Thoracic aorta (tissue), 2 donors: ENCODE results near the gene CFAP97. TPM values are rescaled to one million over a fixed set of nuclear protein-coding genes. Genes with fewer than 3 reads are reported as not detected.

Source experiments
- ATAC-seq: fragments of 150-250 bp; one replicate; pipeline ENCODE4 v1.8.0; 2017; ENCODE audit warnings: low read depth; ENCODE audit not compliant: insufficient number of reproducible peaks, low FRiP score
- DNase-seq: peaks from one replicate; pipeline ENCODE4 v3.0.0-alpha.2; 2020; ENCODE audit warnings: low spot score
- H3K27ac ChIP-seq, 2 donors: fragments of 200-600 bp; sonication (generic); 1 replicate in 1 of 2; 2 replicates in 1 of 2; pipeline ENCODE4 v1.5.1; 2016; ENCODE audit warnings: mild to moderate bottlenecking in 2 of 2, moderate library complexity in 2 of 2
- H3K27me3 ChIP-seq: fragments of 200-600 bp; sonication (generic); replicated peaks from 2 replicates; pipeline ENCODE4 v1.6.0; 2016; ENCODE audit warnings: mild to moderate bottlenecking; ENCODE audit not compliant: insufficient read depth
- H3K36me3 ChIP-seq: fragments of 200-600 bp; sonication (generic); one replicate; pipeline ENCODE4 v1.5.1; 2016
- H3K4me1 ChIP-seq, 2 donors: fragments of 200-600 bp; sonication (generic); 1 replicate in 1 of 2; 2 replicates in 1 of 2; pipeline versions ENCODE4 v1.5.1 to v1.6.0; 2016; ENCODE audit warnings: low read depth in 2 of 2, mild to moderate bottlenecking in 1 of 2; ENCODE audit not compliant: control insufficient read depth in 1 of 2
- H3K4me3 ChIP-seq: fragments of 200-600 bp; sonication (generic); 2 replicates; pipeline ENCODE4 v1.5.1; 2016; ENCODE audit warnings: mild to moderate bottlenecking
- H3K9me3 ChIP-seq: fragments of 200-600 bp; sonication (generic); 2 replicates; pipeline ENCODE4 v1.5.1; 2016
- total RNA-seq, 2 donors: library from RNA; depleted of rRNA; stranded (reverse); fragments of >200 nt; gene quantifications; one replicate each; pipeline versions ENCODE4 v1.1.0 to v1.2.3, GENCODE V29; 2016
- TF ChIP-seq, protein P1 (sequence below): fragments of 200-600 bp; sonication (generic); IDR thresholded peaks from one replicate; pipeline ENCODE4 v1.5.1; 2019; ENCODE audit warnings: antibody characterized with exemption

Gene CFAP97
- total RNA-seq, 2 donors from 2014 or later, result 40.8 to 62.2 TPM

DNA sequence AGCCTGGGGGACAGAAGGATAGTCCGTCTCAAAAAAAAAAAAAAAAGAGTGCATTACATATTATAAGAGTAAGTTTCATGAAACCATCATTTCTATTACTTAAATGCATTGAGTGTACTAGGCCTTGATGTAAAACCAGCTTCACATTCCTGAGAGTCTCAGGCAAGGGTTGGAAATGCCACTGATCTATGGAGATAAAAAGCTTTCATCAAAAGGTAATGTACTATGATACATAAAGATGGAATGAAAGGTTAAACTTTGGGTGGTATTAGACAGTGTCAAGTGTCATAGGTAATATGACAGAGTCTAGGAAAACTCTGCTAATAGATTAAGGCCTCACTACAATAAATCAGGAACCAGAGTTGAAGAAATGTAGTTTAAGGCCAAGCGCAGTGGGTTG, 7.4 kb downstream of the CFAP97 start:
- Histone ChIP-seq H3K9me3 (no peaks in the 10 kb centered on the region), H3K27me3 (no peaks in the 10 kb centered on the region), H3K36me3 (no peaks in the 10 kb centered on the region), H3K4me1 (peaks cover 8 to 19% of the 10 kb centered on the region in 2 donors), H3K27ac (no peak overlapping the region), H3K4me3 (no peak overlapping the region)
- DNase-seq, result no peak
- ATAC-seq, result no peak
- TF ChIP-seq, protein P1, sequence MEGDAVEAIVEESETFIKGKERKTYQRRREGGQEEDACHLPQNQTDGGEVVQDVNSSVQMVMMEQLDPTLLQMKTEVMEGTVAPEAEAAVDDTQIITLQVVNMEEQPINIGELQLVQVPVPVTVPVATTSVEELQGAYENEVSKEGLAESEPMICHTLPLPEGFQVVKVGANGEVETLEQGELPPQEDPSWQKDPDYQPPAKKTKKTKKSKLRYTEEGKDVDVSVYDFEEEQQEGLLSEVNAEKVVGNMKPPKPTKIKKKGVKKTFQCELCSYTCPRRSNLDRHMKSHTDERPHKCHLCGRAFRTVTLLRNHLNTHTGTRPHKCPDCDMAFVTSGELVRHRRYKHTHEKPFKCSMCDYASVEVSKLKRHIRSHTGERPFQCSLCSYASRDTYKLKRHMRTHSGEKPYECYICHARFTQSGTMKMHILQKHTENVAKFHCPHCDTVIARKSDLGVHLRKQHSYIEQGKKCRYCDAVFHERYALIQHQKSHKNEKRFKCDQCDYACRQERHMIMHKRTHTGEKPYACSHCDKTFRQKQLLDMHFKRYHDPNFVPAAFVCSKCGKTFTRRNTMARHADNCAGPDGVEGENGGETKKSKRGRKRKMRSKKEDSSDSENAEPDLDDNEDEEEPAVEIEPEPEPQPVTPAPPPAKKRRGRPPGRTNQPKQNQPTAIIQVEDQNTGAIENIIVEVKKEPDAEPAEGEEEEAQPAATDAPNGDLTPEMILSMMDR, result no peak

DNA sequence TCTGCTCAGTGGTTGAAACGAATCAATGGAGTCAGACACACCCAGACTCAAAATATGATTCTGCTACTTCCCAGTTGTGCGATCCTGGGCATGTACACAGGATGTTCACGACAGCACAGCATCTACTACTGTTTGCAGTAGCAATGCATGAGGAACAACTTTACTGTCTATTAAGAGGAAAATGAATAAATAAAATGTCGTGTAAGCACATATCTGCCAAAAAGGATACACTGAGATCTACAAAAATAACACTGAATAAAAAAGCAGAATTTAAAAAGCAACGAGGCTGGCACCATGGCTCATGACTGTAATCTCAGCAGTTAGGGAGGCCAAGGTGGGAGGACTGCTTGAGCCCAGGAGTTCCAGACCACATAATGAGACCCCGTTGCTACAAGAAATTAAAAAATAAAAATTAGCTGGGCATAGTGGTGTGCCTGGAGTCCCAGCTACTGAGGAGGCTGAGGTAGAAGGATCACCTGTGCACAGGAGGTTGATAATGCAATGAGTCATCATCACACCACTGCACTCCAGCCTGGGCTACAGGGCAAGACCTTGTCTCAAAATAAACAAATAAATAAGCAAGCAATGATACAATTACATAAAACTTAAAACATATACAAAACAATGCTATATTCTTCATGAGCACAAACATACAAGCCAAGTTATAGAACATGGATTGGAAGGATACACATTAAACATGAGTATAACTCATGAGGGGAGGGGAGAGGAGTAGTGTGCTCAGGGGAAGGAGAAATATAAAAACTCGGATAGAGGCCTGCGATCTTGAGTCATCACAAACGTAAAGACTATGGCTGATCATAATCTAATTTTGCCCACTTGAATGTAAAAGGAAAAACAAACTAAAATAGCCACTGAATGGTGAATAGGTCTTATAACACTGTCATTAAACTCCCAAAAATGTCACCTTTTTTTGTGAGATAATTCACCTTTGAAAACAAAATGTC, 8.6 kb downstream of the CFAP97 start:
- H3K27ac ChIP-seq, result no peak overlapping the region
- no peak for ATAC-seq
- peaks cover 5% of the 10 kb centered on the region for H3K36me3 ChIP-seq
- DNase-seq, result no peak
- no peak overlapping the region for H3K4me3 ChIP-seq
- TF ChIP-seq, protein P1, result no peak
- peaks cover 8 to 17% of the 10 kb centered on the region in 2 donors for H3K4me1 ChIP-seq
- no peaks in the 10 kb centered on the region for H3K27me3 ChIP-seq
- no peaks in the 10 kb centered on the region for H3K9me3 ChIP-seq

DNA sequence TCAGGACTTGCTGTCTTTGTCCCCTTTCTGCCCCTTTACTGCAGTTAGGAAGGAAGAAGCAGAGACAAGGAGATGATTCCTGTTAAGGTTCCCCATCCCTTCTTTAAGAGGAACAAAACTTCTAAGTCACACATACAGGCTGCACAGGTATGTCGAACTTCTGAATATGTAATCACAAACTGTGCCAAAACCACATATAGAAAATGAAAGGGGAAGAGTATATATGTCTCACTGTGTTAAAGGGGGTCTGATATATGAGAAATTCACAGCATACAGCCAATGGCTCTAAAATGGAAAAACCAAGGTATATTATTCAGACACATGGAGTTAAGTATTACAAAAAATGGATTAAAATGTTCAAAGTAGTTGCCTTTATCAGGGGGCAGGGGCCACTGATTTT, 11.7 kb downstream of the CFAP97 start:
- H3K4me1 ChIP-seq, result peaks cover 4 to 5% of the 10 kb centered on the region in 2 donors
- ATAC-seq, result no peak

DNA sequence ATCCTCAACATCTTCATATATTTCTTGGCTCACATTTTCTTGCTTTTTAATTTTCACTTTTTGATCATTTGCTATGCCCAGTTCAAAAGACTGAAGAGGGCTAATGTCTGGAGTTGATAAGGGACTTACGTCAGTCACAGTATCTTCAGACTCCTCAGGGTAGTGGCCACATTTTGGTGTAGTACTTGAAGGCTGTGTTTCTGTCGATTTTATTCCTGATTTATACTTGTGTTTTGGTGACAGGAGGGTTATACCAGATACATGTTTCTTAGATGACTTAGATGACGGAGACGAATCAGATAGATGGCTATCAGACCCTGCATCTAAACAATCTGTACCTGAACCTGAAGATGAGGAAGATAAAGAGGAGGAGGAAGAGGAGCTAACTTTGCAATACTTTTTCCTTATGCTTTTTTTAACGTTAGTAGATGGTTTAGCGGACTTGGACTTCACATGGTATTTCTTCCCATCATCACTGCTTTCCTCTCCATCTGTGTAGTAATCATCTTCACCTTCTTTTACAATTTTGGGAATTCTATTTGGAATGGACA, 13.4 kb downstream of the CFAP97 start:
- no peak for ATAC-seq
- no peak for DNase-seq
- H3K36me3 ChIP-seq, result peaks cover 6% of the 10 kb centered on the region
- H3K27ac ChIP-seq, result no peak overlapping the region
- TF ChIP-seq, protein P1, result no peak
- no peaks in the 10 kb centered on the region for H3K9me3 ChIP-seq
- peaks cover 5 to 6% of the 10 kb centered on the region in 2 donors for H3K4me1 ChIP-seq
- no peak overlapping the region for H3K4me3 ChIP-seq
- H3K27me3 ChIP-seq, result no peaks in the 10 kb centered on the region

More for the DNA sequence above, 11.7 kb downstream of the CFAP97 start:
- H3K4me3 ChIP-seq, result no peak overlapping the region
- H3K9me3 ChIP-seq, result no peaks in the 10 kb centered on the region
- no peak overlapping the region for H3K27ac ChIP-seq
- DNase-seq, result no peak
- TF ChIP-seq, protein P1, result no peak
- H3K27me3 ChIP-seq, result no peaks in the 10 kb centered on the region
- H3K36me3 ChIP-seq, result peaks cover 6% of the 10 kb centered on the region

DNA sequence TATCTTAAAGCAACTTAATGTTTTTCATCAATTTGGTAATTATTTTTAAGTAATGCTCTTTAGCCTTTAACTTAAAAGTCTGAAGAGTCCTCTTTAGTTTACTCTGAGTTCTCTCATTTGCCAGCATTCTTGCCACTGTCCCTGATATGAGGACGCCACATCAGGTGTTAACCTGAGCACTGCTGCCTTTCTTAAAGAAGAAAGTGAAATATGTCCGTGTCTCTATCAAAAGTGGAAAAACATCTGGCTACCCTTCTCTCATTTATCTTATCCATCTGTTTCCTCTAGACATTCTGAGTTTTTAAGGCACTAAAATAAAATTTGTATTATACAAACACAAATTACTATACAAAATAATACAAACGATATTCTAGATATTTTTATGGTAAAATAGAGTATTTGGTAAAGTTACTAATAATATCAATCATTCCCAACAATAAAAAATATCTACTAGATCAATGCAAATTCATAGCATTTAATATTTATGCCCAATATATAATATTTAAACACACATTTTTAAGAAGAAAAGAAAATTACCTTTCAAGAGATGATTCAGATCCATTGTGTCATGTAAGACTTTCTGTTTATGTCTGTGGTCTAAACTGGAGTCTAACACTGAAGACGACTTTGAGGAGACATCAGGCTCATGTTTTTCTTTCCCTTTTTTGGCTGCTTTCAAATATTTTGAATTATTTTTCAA, 14.0 kb downstream of the CFAP97 start:
- no peak overlapping the region for H3K4me3 ChIP-seq
- peaks cover 6% of the 10 kb centered on the region for H3K36me3 ChIP-seq
- DNase-seq, result no peak
- TF ChIP-seq, protein P1, result no peak
- peaks cover 0 to 6% of the 10 kb centered on the region in 2 donors for H3K4me1 ChIP-seq
- no peak overlapping the region for H3K27ac ChIP-seq
- no peaks in the 10 kb centered on the region for H3K9me3 ChIP-seq
- no peak for ATAC-seq
- no peaks in the 10 kb centered on the region for H3K27me3 ChIP-seq
